Measurements from ENCODE around the gene AKNAD1. TPM values are rescaled to one million over a fixed set of nuclear protein-coding genes. Genes with fewer than 3 reads are reported as not detected.
"Not testable (repeated sequence)": the region's sequence is repeated elsewhere in the genome, so short reads cannot be mapped to it uniquely, and the experiment has no call there.

The AKNAD1 gene
- total RNA-seq, 6 experiments from 2014 or later: 0.39 to 0.57 TPM; not detected in 4

GRCh38 chr1:108893141-108893530, 36.2 kb upstream of the AKNAD1 start:
- H3K4me1 Mint-ChIP-seq (ENCODE audit: low read depth): peaks cover 71% of the 10 kb centered on the region
- peak overlapping the region; percentile 71 for H3K27ac Mint-ChIP-seq
- TF ChIP-seq CTCF (IDR thresholded peaks at IDR 0.05): no peak
- H3K27me3 Mint-ChIP-seq (ENCODE audit: insufficient read depth): no peaks in the 10 kb centered on the region
- H3K4me3 Mint-ChIP-seq: peak overlapping the region; percentile 16; the same call in 1 of the 2 replicates
- no peak for DNase-seq
- no peaks in the 10 kb centered on the region for H3K9me3 Mint-ChIP-seq
- no peaks in the 10 kb centered on the region; the same call in 1 of the 2 replicates for H3K36me3 Mint-ChIP-seq (ENCODE audit: low read depth)

- no peaks in the 10 kb centered on the region for H3K9me3 Mint-ChIP-seq
- peaks cover 65% of the 10 kb centered on the region for H3K4me1 Mint-ChIP-seq (ENCODE audit: low read depth)
- DNase-seq: peak; percentile 31
- H3K27ac Mint-ChIP-seq: peak overlapping the region; percentile 71
- H3K36me3 Mint-ChIP-seq (ENCODE audit: low read depth): no peaks in the 10 kb centered on the region; the same call in 1 of the 2 replicates
- TF ChIP-seq CTCF (IDR thresholded peaks at IDR 0.05): no peak
- no peaks in the 10 kb centered on the region for H3K27me3 Mint-ChIP-seq (ENCODE audit: insufficient read depth)
- H3K4me3 Mint-ChIP-seq: peak overlapping the region; percentile 16; the same call in 1 of the 2 replicates
Observed at GRCh38 chr1:108892356-108893140, 35.7 kb upstream of the AKNAD1 start.

- Mint-ChIP-seq H3K27me3 (ENCODE audit: insufficient read depth) (no peaks in the 10 kb centered on the region), H3K27ac (peak overlapping the region; percentile 3; the same call in 1 of the 2 replicates), H3K36me3 (ENCODE audit: low read depth) (no peaks in the 10 kb centered on the region; the same call in 1 of the 2 replicates), H3K9me3 (no peaks in the 10 kb centered on the region), H3K4me3 (no peak overlapping the region), H3K4me1 (ENCODE audit: low read depth) (peaks cover 43% of the 10 kb centered on the region)
- TF ChIP-seq CTCF (IDR thresholded peaks at IDR 0.05): no peak
- no peak for DNase-seq
Observed at GRCh38 chr1:108889706-108890384, 33.0 kb upstream of the AKNAD1 start.

GRCh38 chr1:108889006-108889645, 32.2 kb upstream of the AKNAD1 start:
- not testable (repeated sequence) for DNase-seq; H3K27me3 Mint-ChIP-seq (ENCODE audit: insufficient read depth); H3K36me3 Mint-ChIP-seq (ENCODE audit: low read depth); H3K9me3 Mint-ChIP-seq; H3K4me3 Mint-ChIP-seq
- H3K27ac Mint-ChIP-seq: peak overlapping the region; percentile 54
- peaks cover 47% of the 10 kb centered on the region for H3K4me1 Mint-ChIP-seq (ENCODE audit: low read depth)

GRCh38 chr1:108886292-108886691, 29.4 kb upstream of the AKNAD1 start:
- DNase-seq: no peak
- Mint-ChIP-seq H3K4me3 (no peak overlapping the region), H3K27me3 (ENCODE audit: insufficient read depth) (no peaks in the 10 kb centered on the region), H3K4me1 (ENCODE audit: low read depth) (peaks cover 34% of the 10 kb centered on the region), H3K36me3 (ENCODE audit: low read depth) (no peaks in the 10 kb centered on the region; the same call in 1 of the 2 replicates), H3K9me3 (no peaks in the 10 kb centered on the region), H3K27ac (no peak overlapping the region)
- no peak for TF ChIP-seq CTCF (IDR thresholded peaks at IDR 0.05)
